ENCODE data around the gene DLEC1.

GRCh38 chr3:38020342-38020726, 18.7 kb upstream of the DLEC1 start:
- TF ChIP-seq, protein P1, sequence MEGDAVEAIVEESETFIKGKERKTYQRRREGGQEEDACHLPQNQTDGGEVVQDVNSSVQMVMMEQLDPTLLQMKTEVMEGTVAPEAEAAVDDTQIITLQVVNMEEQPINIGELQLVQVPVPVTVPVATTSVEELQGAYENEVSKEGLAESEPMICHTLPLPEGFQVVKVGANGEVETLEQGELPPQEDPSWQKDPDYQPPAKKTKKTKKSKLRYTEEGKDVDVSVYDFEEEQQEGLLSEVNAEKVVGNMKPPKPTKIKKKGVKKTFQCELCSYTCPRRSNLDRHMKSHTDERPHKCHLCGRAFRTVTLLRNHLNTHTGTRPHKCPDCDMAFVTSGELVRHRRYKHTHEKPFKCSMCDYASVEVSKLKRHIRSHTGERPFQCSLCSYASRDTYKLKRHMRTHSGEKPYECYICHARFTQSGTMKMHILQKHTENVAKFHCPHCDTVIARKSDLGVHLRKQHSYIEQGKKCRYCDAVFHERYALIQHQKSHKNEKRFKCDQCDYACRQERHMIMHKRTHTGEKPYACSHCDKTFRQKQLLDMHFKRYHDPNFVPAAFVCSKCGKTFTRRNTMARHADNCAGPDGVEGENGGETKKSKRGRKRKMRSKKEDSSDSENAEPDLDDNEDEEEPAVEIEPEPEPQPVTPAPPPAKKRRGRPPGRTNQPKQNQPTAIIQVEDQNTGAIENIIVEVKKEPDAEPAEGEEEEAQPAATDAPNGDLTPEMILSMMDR (IDR thresholded peaks at IDR 0.05; ENCODE audit: low read depth, low read length), result no peak
- TF ChIP-seq EZH2phosphoT487 (IDR thresholded peaks at IDR 0.05; ENCODE audit: low read depth), result no peak
